Measurements from ENCODE around the gene SMIM14. TPM values are rescaled to one million over a fixed set of nuclear protein-coding genes. Genes with fewer than 3 reads are reported as not detected.

Gene SMIM14
- total and polyA plus RNA-seq, 2 of the 8 experiments (the other 6 are each of a cell fraction or from before 2014, with no cell fraction given) = 29.1 to 31.0 TPM

GRCh38 chr4:39597695-39598381, 40.8 kb downstream of the SMIM14 start:
- Histone ChIP-seq H3K27me3 (replicated peaks in 1 of 4; ENCODE audit: control insufficient read depth in 3 of 4, extremely low read depth in 1 of 4, insufficient read depth in 3 of 4, low read length in 3 of 4) (no peaks in the 10 kb centered on the region), H3K9me3 (ENCODE audit: insufficient read depth in 2 of 2, low read depth in 1 of 2, low read length in 1 of 2) (no peaks in the 10 kb centered on the region), H3K36me3 (ENCODE audit: control insufficient read depth in 2 of 4, insufficient read depth in 4 of 4, low read length in 3 of 4) (peaks cover 0 to 11% (median 4%) of the 10 kb centered on the region in 4 experiments; a peak in 3 of 8 replicates), H2AFZ (ENCODE audit: low read length) (no peak overlapping the region), H3K23me2 (ENCODE audit: low read depth, low read length) (no peaks in the 10 kb centered on the region), H3K23ac (ENCODE audit: insufficient read length) (no peak overlapping the region), H3K27ac (ENCODE audit: low read depth, low read length) (no peak overlapping the region), H3K4me1 (replicated peaks in 1 of 4; ENCODE audit: control insufficient read depth in 3 of 4, insufficient read depth in 4 of 4, low read length in 3 of 4) (no peaks in the 10 kb centered on the region), H3K79me1 (ENCODE audit: low read depth, low read length) (no peaks in the 10 kb centered on the region), H3K14ac (ENCODE audit: insufficient read length) (no peak overlapping the region), H3K4me3 (ENCODE audit: extremely low read depth in 1 of 4, insufficient read depth in 2 of 4, low read depth in 3 of 4, low read length in 4 of 4) (no peak overlapping the region), H2BK5ac (ENCODE audit: low read depth, low read length) (no peak overlapping the region), H2BK120ac (replicated peaks; ENCODE audit: low read depth, low read length) (no peak overlapping the region), H3K4me2 (ENCODE audit: insufficient read depth in 1 of 2, low read depth in 2 of 2, low read length in 2 of 2) (no peak overlapping the region), H3K18ac (ENCODE audit: extremely low read depth, low read length) (no peak overlapping the region), H2AK5ac (ENCODE audit: low read depth, low read length) (no peak overlapping the region), H4K91ac (replicated peaks; ENCODE audit: insufficient read length, low read length) (no peak overlapping the region), H3K56ac (replicated peaks; ENCODE audit: insufficient read length, low read depth, low read length) (no peak overlapping the region), H2BK20ac (ENCODE audit: low read length) (no peak overlapping the region), H4K20me1 (replicated peaks in 1 of 2; ENCODE audit: control insufficient read depth in 1 of 2, insufficient read depth in 2 of 2, low read length in 2 of 2) (peaks cover 0 to 2% of the 10 kb centered on the region in 2 experiments), H4K5ac (ENCODE audit: insufficient read length, low read depth, low read length) (no peak overlapping the region), H4K8ac (ENCODE audit: extremely low read depth, insufficient read depth, low read length) (no peak overlapping the region), H3K9ac (replicated peaks in 1 of 4; ENCODE audit: extremely low read depth in 1 of 4, low read depth in 3 of 4, low read length in 3 of 4) (no peak overlapping the region), H3K79me2 (ENCODE audit: control insufficient read depth in 1 of 2, insufficient read depth in 2 of 2, low read length in 2 of 2) (no peaks in the 10 kb centered on the region), H3K4ac (replicated peaks; ENCODE audit: insufficient read length, low read depth, low read length) (no peak overlapping the region), H2BK15ac (ENCODE audit: low read length) (no peak overlapping the region), H2BK12ac (ENCODE audit: low read depth, low read length) (no peak overlapping the region)
- TF ChIP-seq JUN (IDR thresholded peaks at IDR 0.05; ENCODE audit: low read depth, low read length) (no peak), EZH2 (IDR thresholded peaks at IDR 0.05; ENCODE audit: low read depth, low read length, severe bottlenecking) (no peak), BCL11A (IDR thresholded peaks at IDR 0.05; ENCODE audit: low read depth in 2 of 2, low read length in 2 of 2) (no peak), GABPA (IDR thresholded peaks at IDR 0.05; ENCODE audit: borderline replicate concordance, insufficient read depth, low read length) (no peak), CBX5 (IDR thresholded peaks at IDR 0.05; ENCODE audit: low read depth, low read length) (no peak), NRF1 (IDR thresholded peaks at IDR 0.05; ENCODE audit: low read depth, low read length) (no peak), TAF1 (IDR thresholded peaks at IDR 0.05; ENCODE audit: low read depth, low read length) (no peak)
- POLR2A ChIA-PET (ENCODE audit: partially characterized antibody) = interaction anchor here (0.9 to 1.7 kb wide), 4 partner anchors 15 to 37 kb away, joined by 3 to 5 read pairs (median 4); no protein-coding TSS in a partner anchor
- WGBS, 2 experiments (ENCODE audit: extremely low coverage in 1 of 2, insufficient coverage in 1 of 2, insufficient read length in 1 of 2, insufficient replicate concordance in 2 of 2, low coverage in 1 of 2, low lambda C conversion rate in 2 of 2, missing lambda C conversion rate in 1 of 2) = 97% methylated on average over 3 of the region's 3 CpGs; no CpG with 5 or more reads in 1 of the 2 experiments
- DNase-seq (ENCODE audit: low read depth in 1 of 2, low spot score in 2 of 2) = no peak
- CTCF ChIA-PET (ENCODE audit: partially characterized antibody) = interaction anchor here (0.5 kb wide), 1 partner anchor 30 kb away, joined by 3 read pairs; no protein-coding TSS in a partner anchor
- FAIRE-seq = no peak
